ENCODE results near the gene INHBE.

GRCh38 chr12:57497223-57498131 is 42.4 kb downstream of the INHBE start:
- TF ChIP-seq POLR2A (IDR thresholded peaks at IDR 0.05) (no peak), CTCF (IDR thresholded peaks at IDR 0.05 in 4 of 5, conservative IDR thresholded peaks at IDR 0.05 in 1 of 5) (no peak)

Data from gastrocnemius medialis (tissue), 4 donors.